Measurements from ENCODE around the gene E2F1. TPM values are rescaled to one million over a fixed set of nuclear protein-coding genes. Genes with fewer than 3 reads are reported as not detected.

Gene E2F1
- total RNA-seq, 1 donor from 2014 or later: 3.9 TPM

DNA sequence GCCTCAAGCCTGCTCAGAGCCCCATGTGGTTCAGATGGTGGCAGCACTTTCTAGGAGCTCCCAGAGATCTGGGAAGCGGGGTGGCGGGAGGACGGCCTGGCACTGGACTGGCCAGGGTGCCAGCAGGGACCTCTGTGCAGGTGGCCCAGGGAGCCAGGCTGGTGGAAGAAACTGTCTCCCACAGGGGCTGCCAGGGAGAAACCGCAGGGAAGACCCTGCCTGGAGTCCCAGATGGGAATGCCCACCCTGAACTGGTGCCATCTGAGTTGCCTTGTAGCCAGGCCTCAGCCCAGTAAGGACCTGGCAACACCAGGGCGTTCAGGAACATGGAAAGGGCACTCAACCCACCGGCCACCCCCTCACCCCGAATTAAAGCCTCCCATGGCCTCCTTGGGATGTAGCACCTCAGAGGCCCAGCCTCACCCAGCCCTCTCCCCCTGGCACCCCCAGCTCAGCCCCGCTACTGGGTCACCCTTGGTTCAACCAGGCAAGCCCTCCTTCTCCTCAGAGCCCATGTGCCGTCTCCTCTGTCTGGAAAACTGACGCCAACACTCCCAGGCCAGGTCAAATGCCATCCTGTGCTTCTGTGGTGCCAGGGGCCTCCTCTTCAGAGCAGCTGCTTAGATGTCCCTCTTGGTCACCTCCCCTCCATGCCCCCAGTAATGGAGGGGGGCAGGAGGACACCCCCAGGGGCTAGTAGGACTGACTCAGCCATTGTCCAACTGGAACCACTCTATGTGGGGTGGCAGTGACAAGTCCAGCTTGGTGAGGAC is 30.0 kb downstream of the E2F1 start:
- DNase-seq (peak; percentile 23), ATAC-seq (no peak)
- Histone ChIP-seq H3K4me3 (no peak overlapping the region), H3K4me1 (peaks cover 11% of the 10 kb centered on the region), H3K27me3 (ENCODE audit: low read depth) (no peaks in the 10 kb centered on the region), H3K9me3 (no peaks in the 10 kb centered on the region), H3K27ac (no peak overlapping the region), H3K36me3 (peaks cover 24% of the 10 kb centered on the region)
- TF ChIP-seq CTCF (IDR thresholded peaks at IDR 0.05): no peak
- intact Hi-C loops (cut with DNase I): no loop called here

DNA sequence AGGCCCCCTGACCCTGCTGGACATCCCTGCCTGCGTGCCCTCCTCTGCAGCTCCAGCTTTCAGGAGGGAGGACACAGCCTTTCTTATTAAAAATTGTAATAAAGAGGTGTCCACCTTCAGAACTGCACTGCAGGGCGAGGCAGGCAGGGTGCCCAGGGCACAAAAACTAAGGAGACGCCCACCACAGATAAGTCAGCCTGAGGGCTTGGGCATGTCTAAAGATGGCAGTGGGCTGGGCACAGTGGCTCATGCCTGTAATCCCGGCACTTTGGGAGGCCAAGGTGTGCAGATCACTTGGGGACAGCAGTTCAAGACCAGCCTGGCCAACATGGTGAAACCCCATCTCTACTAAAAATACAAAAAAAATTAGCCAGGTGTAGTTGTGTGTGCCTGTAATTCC is 31.0 kb downstream of the E2F1 start:
- no peak for TF ChIP-seq CTCF (IDR thresholded peaks at IDR 0.05)
- peaks cover 11% of the 10 kb centered on the region for H3K4me1 ChIP-seq
- no peak for DNase-seq
- H3K4me3 ChIP-seq: no peak overlapping the region
- no peak overlapping the region for H3K27ac ChIP-seq
- no peaks in the 10 kb centered on the region for H3K9me3 ChIP-seq
- no peaks in the 10 kb centered on the region for H3K27me3 ChIP-seq (ENCODE audit: low read depth)
- H3K36me3 ChIP-seq: peaks cover 20% of the 10 kb centered on the region
- no peak for ATAC-seq
- intact Hi-C loops (cut with DNase I): no loop called here

GRCh38 chr20:33654680-33655161 is 31.5 kb downstream of the E2F1 start:
- intact Hi-C loops (cut with DNase I): no loop called here
- ATAC-seq (no peak), DNase-seq (peak; percentile 40)
- H3K36me3 ChIP-seq: peaks cover 16% of the 10 kb centered on the region
- H3K4me3 ChIP-seq: no peak overlapping the region
- no peaks in the 10 kb centered on the region for H3K9me3 ChIP-seq
- H3K27ac ChIP-seq: no peak overlapping the region
- H3K4me1 ChIP-seq: peaks cover 11% of the 10 kb centered on the region
- TF ChIP-seq CTCF (IDR thresholded peaks at IDR 0.05): no peak
- H3K27me3 ChIP-seq (ENCODE audit: low read depth): no peaks in the 10 kb centered on the region

DNA sequence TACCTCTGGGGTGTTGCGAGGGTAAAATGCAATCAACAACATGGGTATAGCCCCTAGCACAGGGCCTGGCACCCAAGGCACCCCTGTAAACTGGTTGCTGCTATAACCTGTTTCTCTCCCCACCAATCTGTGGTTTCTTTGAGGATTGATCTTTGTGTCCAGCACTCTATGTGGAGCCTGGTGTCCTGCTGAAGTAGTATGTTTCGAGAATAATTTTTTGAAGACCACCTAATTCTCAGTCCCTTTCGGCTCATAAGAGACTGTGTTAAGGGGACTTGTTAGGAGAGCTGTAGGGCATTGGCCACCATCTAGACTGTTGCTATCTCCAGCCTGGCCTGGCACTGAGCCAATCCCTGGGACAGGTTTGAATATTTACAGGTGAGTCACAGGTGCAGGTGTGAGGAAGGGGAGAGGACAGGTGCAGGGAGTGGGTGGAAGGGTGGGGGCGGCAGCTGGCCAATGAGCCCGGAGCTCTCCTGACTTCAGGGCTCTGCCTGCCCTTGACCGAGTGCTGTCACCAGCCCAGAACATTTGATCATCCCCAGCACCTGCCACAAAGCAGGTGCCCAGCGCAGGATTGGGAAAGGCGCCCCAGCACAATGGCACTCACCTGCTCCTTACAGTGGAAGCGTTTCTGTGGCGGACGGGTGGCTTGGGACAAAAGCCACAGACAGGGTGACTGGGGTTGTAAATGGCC is 32.1 kb downstream of the E2F1 start:
- Histone ChIP-seq H3K4me3 (no peak overlapping the region), H3K27ac (no peak overlapping the region), H3K36me3 (peaks cover 9% of the 10 kb centered on the region), H3K9me3 (no peaks in the 10 kb centered on the region), H3K4me1 (peaks cover 15% of the 10 kb centered on the region), H3K27me3 (ENCODE audit: low read depth) (no peaks in the 10 kb centered on the region)
- DNase-seq: peak; percentile 80
- intact Hi-C loops (cut with DNase I): no loop called here
- ATAC-seq: peak; percentile 67 to 74
- TF ChIP-seq CTCF (IDR thresholded peaks at IDR 0.05): no peak

DNA sequence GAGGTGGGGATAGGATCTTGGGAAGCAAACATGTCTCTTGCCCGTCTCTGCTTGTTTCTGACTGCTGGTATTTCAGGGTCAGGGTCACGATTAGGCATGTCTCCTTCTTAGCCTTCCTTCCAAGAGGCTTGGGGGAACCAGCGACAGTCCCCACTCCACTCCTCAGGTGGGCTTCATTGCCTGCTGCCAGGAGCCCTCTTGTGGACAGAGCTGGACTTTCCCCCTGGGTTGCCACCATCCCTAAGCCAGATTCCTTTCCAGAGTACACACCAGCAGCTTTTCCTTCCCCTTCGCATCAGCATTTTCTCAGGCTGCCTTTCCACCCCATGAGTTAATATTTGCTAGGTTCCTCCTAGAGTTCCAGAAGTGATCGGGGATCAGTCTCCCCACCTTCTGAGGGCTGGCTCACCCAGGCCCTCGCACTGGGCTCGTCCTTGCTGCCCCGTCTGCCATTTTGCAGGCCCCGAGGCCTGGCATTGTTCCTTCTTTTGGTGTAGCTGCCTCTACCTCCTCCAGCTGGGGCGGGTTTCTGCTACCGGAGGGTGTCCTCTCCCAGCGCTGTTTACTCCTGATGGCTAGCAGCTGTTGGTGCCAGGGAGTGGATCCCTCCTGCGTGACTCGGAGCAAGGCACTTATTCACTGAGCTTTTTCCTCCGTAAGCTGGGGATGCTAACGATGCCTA is 32.8 kb downstream of the E2F1 start:
- ATAC-seq (peak; percentile 65), DNase-seq (no peak)
- no peak overlapping the region for H3K4me3 ChIP-seq
- H3K27me3 ChIP-seq (ENCODE audit: low read depth): no peaks in the 10 kb centered on the region
- no peak overlapping the region for H3K27ac ChIP-seq
- peak; percentile 68 for TF ChIP-seq CTCF (IDR thresholded peaks at IDR 0.05)
- intact Hi-C loops (cut with DNase I): no loop called here
- peaks cover 22% of the 10 kb centered on the region for H3K4me1 ChIP-seq
- peaks cover 5% of the 10 kb centered on the region for H3K36me3 ChIP-seq
- no peaks in the 10 kb centered on the region for H3K9me3 ChIP-seq

Measured in lower lobe of right lung (tissue), 2 donors.